Measurements from ENCODE around the gene FAM193B. TPM values are rescaled to one million over a fixed set of nuclear protein-coding genes. Genes with fewer than 3 reads are reported as not detected.

The FAM193B gene
- total and polyA plus RNA-seq, 2 of the 13 experiments (the other 11 are each of a cell fraction or from before 2014, with no cell fraction given), result 21.2 to 40.9 TPM

GRCh38 chr5:177546258-177546741 lies 8.1 kb downstream of the FAM193B start (continued):
- no peak for TF ChIP-seq FUBP1 (CRISPR knock-in tag; IDR thresholded peaks at IDR 0.05; ENCODE audit: borderline replicate concordance)
- TF ChIP-seq PHB2 (IDR thresholded peaks at IDR 0.05; ENCODE audit: partially characterized antibody), result no peak
- TF ChIP-seq ZNF563 (CRISPR knock-in tag; IDR thresholded peaks at IDR 0.05), result no peak
- TF ChIP-seq KLF13 (CRISPR knock-in tag; IDR thresholded peaks at IDR 0.05), result no peak
- no peak for TF ChIP-seq NFATC3 (CRISPR knock-in tag; IDR thresholded peaks at IDR 0.05)
- no peak for TF ChIP-seq CENPT (CRISPR knock-in tag; IDR thresholded peaks at IDR 0.05; ENCODE audit: low read depth)
- TF ChIP-seq ZSCAN29 (CRISPR knock-in tag; conservative IDR thresholded peaks at IDR 0.05), result no peak
- no peak for TF ChIP-seq NPAS2 (CRISPR knock-in tag; IDR thresholded peaks at IDR 0.05; ENCODE audit: borderline replicate concordance)
- TF ChIP-seq GZF1 (CRISPR knock-in tag; IDR thresholded peaks at IDR 0.05), result no peak
- TF ChIP-seq ZNF615 (CRISPR knock-in tag; IDR thresholded peaks at IDR 0.05; ENCODE audit: borderline replicate concordance), result no peak
- TF ChIP-seq NR1H2 (CRISPR knock-in tag; IDR thresholded peaks at IDR 0.05; ENCODE audit: borderline replicate concordance, low read depth), result no peak
- TF ChIP-seq ZNF512B (CRISPR knock-in tag; IDR thresholded peaks at IDR 0.05; ENCODE audit: borderline replicate concordance), result no peak
- TF ChIP-seq TP53 (CRISPR knock-in tag; conservative IDR thresholded peaks at IDR 0.05), result no peak
- TF ChIP-seq ZNF710 (CRISPR knock-in tag; IDR thresholded peaks at IDR 0.05; ENCODE audit: borderline replicate concordance), result no peak
- TF ChIP-seq RFX1 (IDR thresholded peaks at IDR 0.05), result no peak
- TF ChIP-seq ZNF777 (CRISPR knock-in tag; IDR thresholded peaks at IDR 0.05), result no peak
- no peak for TF ChIP-seq TEF (CRISPR knock-in tag; IDR thresholded peaks at IDR 0.05)
- no peak for TF ChIP-seq FOXM1 (CRISPR knock-in tag; IDR thresholded peaks at IDR 0.05)
- no peak for TF ChIP-seq ZNF207 (IDR thresholded peaks at IDR 0.05; ENCODE audit: borderline replicate concordance)
- no peak for TF ChIP-seq HOXA3 (CRISPR knock-in tag; IDR thresholded peaks at IDR 0.05)
- no peak for TF ChIP-seq MED8 (CRISPR knock-in tag; IDR thresholded peaks at IDR 0.05; ENCODE audit: insufficient replicate concordance)
- peak; percentile 71 for TF ChIP-seq DPF2 (CRISPR knock-in tag; IDR thresholded peaks at IDR 0.05; ENCODE audit: borderline replicate concordance, low read depth)
- TF ChIP-seq ZNF75D (CRISPR knock-in tag; IDR thresholded peaks at IDR 0.05; ENCODE audit: borderline replicate concordance), result no peak
